K562 (cell line): Measurements from ENCODE around the gene NXT1. TPM values are rescaled to one million over a fixed set of nuclear protein-coding genes. Genes with fewer than 3 reads are reported as not detected.

Experiments
- POLR2G ChIP-seq: fragments of 200-400 bp; formaldehyde crosslinking; IDR thresholded peaks from 2 replicates; pipeline ENCODE4 v1.6.1; 2017; ENCODE audit warnings: low read depth, mild to moderate bottlenecking, antibody characterized with exemption, low read length, moderate library complexity
- polyA plus RNA-seq, 8 experiments: library from polyadenylated mRNA; depleted of rRNA in 4 of 8; stranded (reverse) in 5 of 8; unstranded in 3 of 8; fragments of >200 nt; fragmentation: Nextera tagmentation in 2 of 8; fragmentation: Illumina TruSeq in 1 of 8; extraction: Ambion mirVana in 2 of 8; extraction: Trizol in 1 of 8; gene quantifications; 2 replicates each; pipeline versions ENCODE4 v1.2.1 to v1.2.3, GENCODE V29; 2011 to 2014; ENCODE audit warnings: inconsistent platforms in 1 of 8, missing spikeins in 1 of 8
- total RNA-seq, 7 experiments: library from RNA; depleted of rRNA in 6 of 7; stranded (reverse); fragments of >200 nt in 6 of 7; fragmentation: Illumina TruSeq in 2 of 7; extraction: Trizol in 2 of 7; gene quantifications; 2 replicates each; pipeline versions ENCODE4 v1.2.1 to v1.2.3, GENCODE V29; 2011 to 2021; ENCODE audit warnings: low replicate concordance in 1 of 7
- TF ChIP-seq, protein P1 (sequence below): fragments of 450-650 bp; IDR thresholded peaks from 2 replicates; pipeline ENCODE4 v1.6.1; 2016; ENCODE audit warnings: low read depth

Gene NXT1
- total and polyA plus RNA-seq, 9 of the 15 experiments (the other 6 are each of a cell fraction or from before 2014, with no cell fraction given): 7.7 to 50.9 (median 35.6) TPM

DNA sequence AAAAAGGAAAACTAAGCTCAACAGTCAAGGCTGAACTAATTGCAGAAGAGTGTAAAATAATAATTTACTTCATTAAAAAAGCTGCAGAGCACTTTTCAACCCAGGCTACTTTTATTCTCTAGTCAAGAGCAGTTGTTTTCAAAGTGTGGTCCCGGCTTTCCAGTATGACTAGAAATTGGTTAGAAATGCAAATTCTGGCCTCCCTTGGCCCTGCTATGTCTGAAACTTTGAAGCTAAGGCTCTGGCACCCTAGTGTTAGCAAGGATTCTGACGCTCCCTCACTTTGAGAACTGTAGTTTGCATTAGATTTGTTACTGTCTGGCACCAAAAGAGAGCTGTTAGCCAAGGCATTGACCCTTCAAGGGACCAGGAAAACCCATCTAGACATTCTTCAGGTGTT lies 9.5 kb upstream of the NXT1 start (continued):
- TF ChIP-seq, protein P1, sequence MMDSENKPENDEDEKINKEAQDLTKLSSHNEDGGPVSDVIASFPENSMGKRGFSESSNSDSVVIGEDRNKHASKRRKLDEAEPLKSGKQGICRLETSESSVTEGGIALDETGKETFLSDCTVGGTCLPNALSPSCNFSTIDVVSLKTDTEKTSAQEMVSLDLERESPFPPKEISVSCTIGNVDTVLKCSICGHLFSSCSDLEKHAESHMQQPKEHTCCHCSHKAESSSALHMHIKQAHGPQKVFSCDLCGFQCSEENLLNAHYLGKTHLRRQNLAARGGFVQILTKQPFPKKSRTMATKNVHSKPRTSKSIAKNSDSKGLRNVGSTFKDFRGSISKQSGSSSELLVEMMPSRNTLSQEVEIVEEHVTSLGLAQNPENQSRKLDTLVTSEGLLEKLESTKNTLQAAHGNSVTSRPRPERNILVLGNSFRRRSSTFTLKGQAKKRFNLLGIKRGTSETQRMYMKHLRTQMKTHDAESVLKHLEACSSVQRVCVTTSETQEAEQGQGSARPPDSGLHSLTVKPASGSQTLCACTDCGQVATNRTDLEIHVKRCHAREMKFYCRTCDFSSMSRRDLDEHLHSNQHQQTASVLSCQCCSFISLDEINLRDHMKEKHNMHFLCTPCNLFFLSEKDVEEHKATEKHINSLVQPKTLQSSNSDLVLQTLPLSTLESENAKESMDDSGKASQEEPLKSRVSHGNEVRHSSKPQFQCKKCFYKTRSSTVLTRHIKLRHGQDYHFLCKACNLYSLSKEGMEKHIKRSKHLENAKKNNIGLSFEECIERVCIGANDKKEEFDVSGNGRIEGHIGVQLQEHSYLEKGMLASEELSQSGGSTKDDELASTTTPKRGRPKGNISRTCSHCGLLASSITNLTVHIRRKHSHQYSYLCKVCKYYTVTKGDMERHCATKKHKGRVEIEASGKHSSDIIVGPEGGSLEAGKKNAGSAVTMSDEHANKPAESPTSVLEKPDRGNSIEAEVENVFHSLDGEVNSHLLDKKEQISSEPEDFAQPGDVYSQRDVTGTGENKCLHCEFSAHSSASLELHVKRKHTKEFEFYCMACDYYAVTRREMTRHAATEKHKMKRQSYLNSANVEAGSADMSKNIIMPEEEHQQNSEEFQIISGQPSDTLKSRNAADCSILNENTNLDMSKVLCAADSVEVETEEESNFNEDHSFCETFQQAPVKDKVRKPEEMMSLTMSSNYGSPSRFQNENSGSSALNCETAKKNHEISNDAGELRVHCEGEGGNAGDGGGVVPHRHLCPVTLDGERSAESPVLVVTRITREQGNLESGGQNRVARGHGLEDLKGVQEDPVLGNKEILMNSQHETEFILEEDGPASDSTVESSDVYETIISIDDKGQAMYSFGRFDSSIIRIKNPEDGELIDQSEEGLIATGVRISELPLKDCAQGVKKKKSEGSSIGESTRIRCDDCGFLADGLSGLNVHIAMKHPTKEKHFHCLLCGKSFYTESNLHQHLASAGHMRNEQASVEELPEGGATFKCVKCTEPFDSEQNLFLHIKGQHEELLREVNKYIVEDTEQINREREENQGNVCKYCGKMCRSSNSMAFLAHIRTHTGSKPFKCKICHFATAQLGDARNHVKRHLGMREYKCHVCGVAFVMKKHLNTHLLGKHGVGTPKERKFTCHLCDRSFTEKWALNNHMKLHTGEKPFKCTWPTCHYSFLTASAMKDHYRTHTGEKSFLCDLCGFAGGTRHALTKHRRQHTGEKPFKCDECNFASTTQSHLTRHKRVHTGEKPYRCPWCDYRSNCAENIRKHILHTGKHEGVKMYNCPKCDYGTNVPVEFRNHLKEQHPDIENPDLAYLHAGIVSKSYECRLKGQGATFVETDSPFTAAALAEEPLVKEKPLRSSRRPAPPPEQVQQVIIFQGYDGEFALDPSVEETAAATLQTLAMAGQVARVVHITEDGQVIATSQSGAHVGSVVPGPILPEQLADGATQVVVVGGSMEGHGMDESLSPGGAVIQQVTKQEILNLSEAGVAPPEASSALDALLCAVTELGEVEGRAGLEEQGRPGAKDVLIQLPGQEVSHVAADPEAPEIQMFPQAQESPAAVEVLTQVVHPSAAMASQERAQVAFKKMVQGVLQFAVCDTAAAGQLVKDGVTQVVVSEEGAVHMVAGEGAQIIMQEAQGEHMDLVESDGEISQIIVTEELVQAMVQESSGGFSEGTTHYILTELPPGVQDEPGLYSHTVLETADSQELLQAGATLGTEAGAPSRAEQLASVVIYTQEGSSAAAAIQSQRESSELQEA: no peak
- TF ChIP-seq POLR2G: no peak
